PC-9 (cell line): ENCODE measurements around the gene TSPAN18. TPM values are rescaled to one million over a fixed set of nuclear protein-coding genes. Genes with fewer than 3 reads are reported as not detected.

ENCODE experiments used
- BruUV-seq: library from RNA; stranded (reverse); fragments of 400-500 nt; replicated peaks from 2 replicates; lab custom pipeline; 2021; lab: Mats Ljungman, UMichigan
- CTCF ChIA-PET: fragments of 300-600 bp; sonication (Branson Sonifier 250); formaldehyde crosslinking; loops from one replicate; lab custom pipeline; 2022; ENCODE audit warnings: antibody characterized with exemption; lab: Charles Lee
- POLR2A ChIA-PET: fragments of 300-600 bp; sonication (Branson Sonifier 250); formaldehyde crosslinking; loops from one replicate; lab custom pipeline; 2022; ENCODE audit warnings: antibody characterized with exemption; ENCODE audit not compliant: unreplicated experiment; lab: Charles Lee
- DNase-seq, 2 experiments: peaks; one replicate each; pipeline versions ENCODE4 v3.0.0 to v3.0.0-alpha.2; 2015 to 2022; ENCODE audit warnings: mixed read lengths in 1 of 2
- H2AFZ ChIP-seq: fragments of 200-600 bp; sonication (generic); 2 replicates; pipeline ENCODE4 v1.8.1; 2017; ENCODE audit warnings: antibody characterized with exemption
- H3F3A ChIP-seq: fragments of 200-600 bp; sonication (generic); 2 replicates; pipeline ENCODE4 v1.8.1; 2017; ENCODE audit warnings: antibody characterized with exemption, mild to moderate bottlenecking, low read depth; ENCODE audit not compliant: insufficient read depth
- H3K27ac ChIP-seq: fragments of 200-600 bp; sonication (generic); 2 replicates; pipeline ENCODE4 v1.6.1; 2016; ENCODE audit warnings: mixed run types
- H3K27me3 ChIP-seq: fragments of 200-600 bp; sonication (generic); 2 replicates; pipeline ENCODE4 v1.6.1; 2016; ENCODE audit warnings: low read depth, mixed run types; ENCODE audit not compliant: insufficient read depth
- H3K36me3 ChIP-seq: fragments of 200-600 bp; sonication (generic); 2 replicates; pipeline ENCODE4 v1.6.1; 2016; ENCODE audit warnings: low read depth, mixed run types
- H3K4me1 ChIP-seq: fragments of 200-600 bp; sonication (generic); replicated peaks from 2 replicates; pipeline ENCODE4 v1.6.1; 2016; ENCODE audit warnings: mixed run types; ENCODE audit not compliant: insufficient read depth
- H3K4me2 ChIP-seq: fragments of 200-600 bp; sonication (generic); 2 replicates; pipeline ENCODE4 v1.6.1; 2017; ENCODE audit warnings: mixed run types
- H3K4me3 ChIP-seq: fragments of 200-600 bp; sonication (generic); 2 replicates; pipeline ENCODE4 v1.6.1; 2016; ENCODE audit warnings: mixed run types
- H3K79me2 ChIP-seq: fragments of 200-600 bp; sonication (generic); 2 replicates; pipeline ENCODE4 v1.6.1; 2017; ENCODE audit warnings: low read depth, mixed run types
- H3K9me2 ChIP-seq: fragments of 200-600 bp; sonication (generic); 2 replicates; pipeline ENCODE4 v1.8.1; 2017; ENCODE audit warnings: mild to moderate bottlenecking; ENCODE audit not compliant: insufficient read depth
- H3K9me3 ChIP-seq: fragments of 200-600 bp; sonication (generic); 2 replicates; pipeline ENCODE4 v1.8.1; 2016; ENCODE audit warnings: low read depth; ENCODE audit not compliant: insufficient read depth
- H4K20me1 ChIP-seq: fragments of 200-600 bp; sonication (generic); 2 replicates; pipeline ENCODE4 v1.8.1; 2017; ENCODE audit not compliant: insufficient read depth
- CTCF ChIP-seq: fragments of 200-600 bp; sonication (generic); conservative IDR thresholded peaks from 2 replicates; pipeline ENCODE4 v1.6.1; 2017; ENCODE audit warnings: mixed run types, antibody characterized with exemption, mild to moderate bottlenecking, moderate library complexity
- EZH2 ChIP-seq: fragments of 200-600 bp; sonication (generic); IDR thresholded peaks from 2 replicates; pipeline ENCODE4 v1.8.0; 2017; ENCODE audit warnings: antibody characterized with exemption, low read depth
- intact Hi-C: fragments of 100-400 bp; cut with micrococcal nuclease; formaldehyde crosslinking; loops from one replicate; pipeline ENCODE4 v1.10.0; 2022; ENCODE audit not compliant: unreplicated experiment
- total RNA-seq: library from RNA; stranded (reverse); gene quantifications from 2 replicates; pipeline ENCODE4 v1.2.3, GENCODE V29; 2021

TSPAN18 gene
- total RNA-seq, 1 experiment from 2014 or later, result not detected

- ChIA-PET CTCF (no interaction called here), POLR2A (no interaction called here)
- Histone ChIP-seq H3K9me2 (no peaks in the 10 kb centered on the region), H3K4me1 (no peaks in the 10 kb centered on the region), H3K4me3 (no peak overlapping the region), H3F3A (no peaks in the 10 kb centered on the region), H3K9me3 (no peaks in the 10 kb centered on the region), H3K36me3 (no peaks in the 10 kb centered on the region), H3K4me2 (no peak overlapping the region), H3K79me2 (no peaks in the 10 kb centered on the region), H3K27ac (no peak overlapping the region), H3K27me3 (0 out of 2 replicates have a peak, but pooled peaks cover 3% of the 10 kb centered on the region), H2AFZ (no peak overlapping the region), H4K20me1 (no peaks in the 10 kb centered on the region)
- BruUV-seq, result no TSS peak
- intact Hi-C loops, result no loop called here
- DNase-seq, result no peak
- TF ChIP-seq CTCF, result no peak
- no peak for TF ChIP-seq EZH2
Observed at GRCh38 chr11:44970293-44970692, 243.5 kb downstream of the TSPAN18 start.

- Histone ChIP-seq H3F3A (no peaks in the 10 kb centered on the region), H3K27ac (no peak overlapping the region), H3K9me2 (no peaks in the 10 kb centered on the region), H3K4me2 (no peak overlapping the region), H3K36me3 (no peaks in the 10 kb centered on the region), H2AFZ (no peak overlapping the region), H4K20me1 (no peaks in the 10 kb centered on the region), H3K4me1 (0 out of 2 replicates have a peak, but pooled peaks cover under 1% of the 10 kb centered on the region), H3K27me3 (0 out of 2 replicates have a peak, but pooled peaks cover 3% of the 10 kb centered on the region), H3K79me2 (no peaks in the 10 kb centered on the region), H3K9me3 (no peaks in the 10 kb centered on the region), H3K4me3 (no peak overlapping the region)
- TF ChIP-seq EZH2, result no peak
- TF ChIP-seq CTCF, result no peak
- CTCF ChIA-PET, result no interaction called here
- intact Hi-C loops, result no loop called here
- no TSS peak for BruUV-seq
- no peak for DNase-seq
- POLR2A ChIA-PET, result no interaction called here
Observed at GRCh38 chr11:44971185-44971584, 244.4 kb downstream of the TSPAN18 start.

- H4K20me1 ChIP-seq, result no peaks in the 10 kb centered on the region
- H3K27ac ChIP-seq, result no peak overlapping the region
- no peak for DNase-seq
- H3K9me2 ChIP-seq, result no peaks in the 10 kb centered on the region
- no peak overlapping the region for H2AFZ ChIP-seq
- H3K36me3 ChIP-seq, result no peaks in the 10 kb centered on the region
- H3F3A ChIP-seq, result peaks cover 8% of the 10 kb centered on the region
- CTCF ChIA-PET, result no interaction called here
- no peaks in the 10 kb centered on the region for H3K9me3 ChIP-seq
- POLR2A ChIA-PET, result no interaction called here
- peaks cover 15% of the 10 kb centered on the region for H3K4me1 ChIP-seq
- 0 out of 2 replicates have a peak, but pooled peaks cover 3% of the 10 kb centered on the region for H3K27me3 ChIP-seq
- intact Hi-C loops, result no loop called here
- TF ChIP-seq CTCF, result no peak
- TF ChIP-seq EZH2, result no peak
- no peak overlapping the region for H3K4me2 ChIP-seq
- H3K4me3 ChIP-seq, result no peak overlapping the region
- H3K79me2 ChIP-seq, result no peaks in the 10 kb centered on the region
- BruUV-seq, result no TSS peak
Observed at GRCh38 chr11:44972746-44973435, 246.1 kb downstream of the TSPAN18 start.
